NB4 (cell line): ENCODE results near the gene VAMP2.

Source experiments
- CTCF ChIP-seq: IDR thresholded peaks from one replicate; pipeline ENCODE4 v1.5.1; 2012; ENCODE audit warnings: low read depth, low read length
- MYC ChIP-seq: IDR thresholded peaks from 2 replicates; pipeline ENCODE4 v1.6.1; 2011; ENCODE audit warnings: low read depth, low read length

DNA sequence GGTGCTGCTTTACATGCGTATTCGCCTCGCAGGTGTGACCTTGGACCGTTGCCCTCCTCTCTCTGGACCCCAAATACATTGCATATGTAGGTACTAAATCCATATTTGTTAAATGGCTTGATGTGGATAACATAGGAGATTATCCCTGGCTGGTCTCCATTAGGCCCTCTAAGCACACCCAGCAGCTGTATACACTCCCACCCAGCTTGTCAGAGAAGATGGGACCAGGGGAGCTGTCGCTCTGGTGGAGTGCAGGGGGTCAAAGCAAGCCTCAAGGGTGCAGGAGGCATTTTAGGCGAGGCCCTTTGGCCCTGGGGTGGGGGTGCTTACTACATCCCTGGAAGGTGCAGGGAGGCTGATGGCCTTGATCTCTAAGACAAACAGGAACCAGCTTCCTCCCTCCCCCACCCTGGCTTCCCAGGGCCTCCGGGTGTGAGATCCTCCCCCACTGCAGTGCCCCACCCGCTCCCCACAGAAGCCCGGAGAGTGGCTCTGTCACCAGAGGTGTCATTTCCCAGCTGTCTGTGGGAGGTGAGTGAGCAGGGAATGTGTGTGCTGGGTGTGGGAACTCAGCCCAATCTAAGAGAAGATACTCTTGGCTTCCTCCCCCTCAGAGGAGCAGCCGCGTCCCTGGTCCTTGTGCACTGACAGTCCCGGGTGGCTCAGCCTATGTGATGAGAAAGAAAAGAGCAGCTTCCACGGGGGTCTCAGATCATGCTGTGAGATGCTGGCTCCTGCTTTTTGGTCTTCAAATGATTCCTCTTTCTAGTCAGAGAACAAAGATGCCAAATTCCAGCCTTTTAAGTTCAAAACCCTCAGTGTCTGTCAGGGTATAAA, 1.4 kb upstream of the VAMP2 start:
- TF ChIP-seq MYC (no peak), CTCF (no peak)
